OCI-LY1 (cell line): ENCODE measurements around the gene RENBP.

Experiments used
- EZH2 ChIP-seq: fragments of 200-600 bp; sonication (generic), shearing (Covaris generic); IDR thresholded peaks from 2 replicates; pipeline ENCODE4 v1.8.0; 2017; ENCODE audit warnings: borderline replicate concordance, mixed run types, mild to moderate bottlenecking, antibody characterized with exemption, low read length, moderate library complexity, mixed read lengths
- TF ChIP-seq, protein P1 (sequence below): fragments of 200-600 bp; sonication (generic), shearing (Covaris generic); IDR thresholded peaks from 2 replicates; pipeline ENCODE4 v1.5.1; 2017; ENCODE audit warnings: mild to moderate bottlenecking, antibody characterized with exemption, low read length, moderate library complexity, mixed read lengths

DNA sequence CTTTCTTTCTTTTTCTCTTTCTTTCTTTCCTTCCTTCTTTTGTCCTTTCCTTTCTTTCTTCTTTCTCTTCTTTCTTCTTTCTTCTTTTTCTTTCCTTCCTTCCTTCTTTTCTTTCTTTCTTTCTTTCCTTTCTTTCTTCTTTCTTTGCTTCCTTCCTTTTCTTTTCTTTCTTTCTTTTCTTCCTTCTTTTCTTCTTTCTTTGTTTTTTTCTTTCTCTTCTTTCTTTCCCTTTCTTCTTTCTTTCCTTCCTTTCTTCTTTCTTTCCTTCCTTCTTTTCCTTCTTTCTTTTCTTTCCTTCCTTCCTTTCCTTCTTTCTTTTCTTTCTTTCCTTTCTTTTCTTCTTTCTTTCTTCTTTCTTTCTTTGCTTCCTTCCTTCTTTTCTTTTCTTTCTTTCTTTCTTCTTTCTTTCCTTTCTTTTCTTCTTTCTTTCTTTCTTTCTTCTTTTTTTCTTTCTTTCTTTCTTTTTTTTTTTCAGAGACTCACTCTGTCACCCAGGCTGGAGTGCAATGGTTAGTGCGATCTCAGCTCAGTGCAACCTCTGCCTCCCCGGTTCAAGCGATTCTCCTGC, 46.7 kb upstream of the RENBP start:
- TF ChIP-seq, protein P1, sequence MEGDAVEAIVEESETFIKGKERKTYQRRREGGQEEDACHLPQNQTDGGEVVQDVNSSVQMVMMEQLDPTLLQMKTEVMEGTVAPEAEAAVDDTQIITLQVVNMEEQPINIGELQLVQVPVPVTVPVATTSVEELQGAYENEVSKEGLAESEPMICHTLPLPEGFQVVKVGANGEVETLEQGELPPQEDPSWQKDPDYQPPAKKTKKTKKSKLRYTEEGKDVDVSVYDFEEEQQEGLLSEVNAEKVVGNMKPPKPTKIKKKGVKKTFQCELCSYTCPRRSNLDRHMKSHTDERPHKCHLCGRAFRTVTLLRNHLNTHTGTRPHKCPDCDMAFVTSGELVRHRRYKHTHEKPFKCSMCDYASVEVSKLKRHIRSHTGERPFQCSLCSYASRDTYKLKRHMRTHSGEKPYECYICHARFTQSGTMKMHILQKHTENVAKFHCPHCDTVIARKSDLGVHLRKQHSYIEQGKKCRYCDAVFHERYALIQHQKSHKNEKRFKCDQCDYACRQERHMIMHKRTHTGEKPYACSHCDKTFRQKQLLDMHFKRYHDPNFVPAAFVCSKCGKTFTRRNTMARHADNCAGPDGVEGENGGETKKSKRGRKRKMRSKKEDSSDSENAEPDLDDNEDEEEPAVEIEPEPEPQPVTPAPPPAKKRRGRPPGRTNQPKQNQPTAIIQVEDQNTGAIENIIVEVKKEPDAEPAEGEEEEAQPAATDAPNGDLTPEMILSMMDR: no peak
- no peak for TF ChIP-seq EZH2
